H1 (cell line): Measurements from ENCODE around the gene ITGB8. TPM values are rescaled to one million over a fixed set of nuclear protein-coding genes. Genes with fewer than 3 reads are reported as not detected.

Experiments
- CTCF ChIA-PET: fragments of 300-600 bp; sonication (Branson Sonifier 250); formaldehyde crosslinking; loops from one replicate; lab custom pipeline; 2021; ENCODE audit not compliant: partially characterized antibody; lab: Charles Lee
- POLR2A ChIA-PET: fragments of 300-600 bp; sonication (Branson Sonifier 250); formaldehyde crosslinking; loops from one replicate; lab custom pipeline; 2021; ENCODE audit warnings: inconsistent platforms; ENCODE audit not compliant: partially characterized antibody; lab: Charles Lee
- DNase-seq, 2 experiments: peaks; one replicate each; pipeline versions ENCODE4 v3.0.0 to v3.0.0-alpha.2; 2010 to 2022; ENCODE audit warnings: low spot score in 2 of 2, low read depth in 1 of 2, mixed read lengths in 1 of 2
- FAIRE-seq: peaks from 2 replicates; lab custom pipeline; 2011; peaks lifted over from hg19 to GRCh38; lab: Jason Lieb, UNC
- H2AFZ ChIP-seq: 2 replicates; pipeline ENCODE4 v1.8.1; 2012; ENCODE audit warnings: low read length, inconsistent platforms
- H2AK5ac ChIP-seq: 2 replicates; pipeline ENCODE4 v1.6.1; 2013; ENCODE audit warnings: low read depth, low read length
- H2BK120ac ChIP-seq: replicated peaks from 2 replicates; pipeline ENCODE3; 2013; ENCODE audit warnings: low read depth, low read length, inconsistent platforms
- H2BK12ac ChIP-seq: 2 replicates; pipeline ENCODE4 v1.6.1; 2013; ENCODE audit warnings: low read depth, low read length
- H2BK15ac ChIP-seq: 2 replicates; pipeline ENCODE4 v1.6.1; 2013; ENCODE audit warnings: low read length
- H2BK20ac ChIP-seq: 2 replicates; pipeline ENCODE4 v1.6.1; 2013; ENCODE audit warnings: low read length
- H2BK5ac ChIP-seq: 2 replicates; pipeline ENCODE4 v1.6.1; 2013; ENCODE audit warnings: low read depth, low read length
- H3K14ac ChIP-seq: 2 replicates; pipeline ENCODE4 v1.6.1; 2013; ENCODE audit warnings: inconsistent platforms; ENCODE audit not compliant: insufficient read length
- H3K18ac ChIP-seq: 2 replicates; pipeline ENCODE4 v1.6.1; 2013; ENCODE audit warnings: low read length; ENCODE audit errors: extremely low read depth
- H3K23ac ChIP-seq: 2 replicates; pipeline ENCODE4 v1.6.1; 2013; ENCODE audit warnings: inconsistent platforms; ENCODE audit not compliant: insufficient read length
- H3K23me2 ChIP-seq: 2 replicates; pipeline ENCODE4 v1.6.1; 2013; ENCODE audit warnings: low read depth, low read length
- H3K27ac ChIP-seq: 2 replicates; pipeline ENCODE4 v1.6.1; 2011; ENCODE audit warnings: low read depth, low read length, inconsistent platforms
- H3K27me3 ChIP-seq, 4 experiments: replicated peaks in 1 of 4; 1 replicate in 1 of 4; 2 replicates in 3 of 4; pipeline versions ENCODE4 v1.6.1 to v1.8.1; 2011 to 2013; ENCODE audit warnings: low read length in 3 of 4, mild to moderate bottlenecking in 3 of 4, inconsistent platforms in 2 of 4, mixed read lengths in 2 of 4, moderate library complexity in 1 of 4; ENCODE audit not compliant: control insufficient read depth in 3 of 4, insufficient read depth in 3 of 4; ENCODE audit errors: extremely low read depth in 1 of 4
- H3K36me3 ChIP-seq, 4 experiments: 2 replicates each; pipeline versions ENCODE4 v1.6.1 to v1.8.1; 2011 to 2013; ENCODE audit warnings: mild to moderate bottlenecking in 4 of 4, low read length in 3 of 4, moderate library complexity in 2 of 4, control low read depth in 1 of 4, inconsistent platforms in 1 of 4; ENCODE audit not compliant: insufficient read depth in 4 of 4, control insufficient read depth in 2 of 4
- H3K4ac ChIP-seq: replicated peaks from 2 replicates; pipeline ENCODE3; 2013; ENCODE audit warnings: low read length, low read depth, mixed read lengths, inconsistent platforms; ENCODE audit not compliant: insufficient read length
- H3K4me1 ChIP-seq, 4 experiments: replicated peaks in 1 of 4; 1 replicate in 1 of 4; 2 replicates in 3 of 4; pipeline versions ENCODE4 v1.6.1 to v1.8.1; 2011 to 2013; ENCODE audit warnings: low read length in 3 of 4, inconsistent platforms in 2 of 4, mixed read lengths in 1 of 4; ENCODE audit not compliant: insufficient read depth in 4 of 4, control insufficient read depth in 3 of 4
- H3K4me2 ChIP-seq, 2 experiments: 2 replicates each; pipeline versions ENCODE4 v1.6.1 to v1.8.1; 2011 to 2013; ENCODE audit warnings: low read depth in 2 of 2, low read length in 2 of 2, control low read depth in 1 of 2, inconsistent platforms in 1 of 2, mild to moderate bottlenecking in 1 of 2; ENCODE audit not compliant: insufficient read depth in 1 of 2
- H3K4me3 ChIP-seq, 4 experiments: fragments of 200-600, 300-600 bp in 1 of 4; sonication (generic), shearing (Covaris generic), sonication (Bioruptor Twin) in 1 of 4; 2 replicates each; pipeline versions ENCODE4 v1.5.1 to v1.8.1; 2011 to 2016; ENCODE audit warnings: low read length in 4 of 4, low read depth in 3 of 4, control low read depth in 2 of 4, inconsistent platforms in 2 of 4, mild to moderate bottlenecking in 2 of 4, mixed read lengths in 1 of 4, moderate library complexity in 1 of 4; ENCODE audit not compliant: insufficient read depth in 2 of 4; ENCODE audit errors: extremely low read depth in 1 of 4
- H3K56ac ChIP-seq: replicated peaks from 2 replicates; pipeline ENCODE3; 2013; ENCODE audit warnings: low read depth, mild to moderate bottlenecking, mixed read lengths, low read length, inconsistent platforms; ENCODE audit not compliant: insufficient read length
- H3K79me1 ChIP-seq: 2 replicates; pipeline ENCODE4 v1.6.1; 2013; ENCODE audit warnings: low read depth, low read length, control low read depth
- H3K79me2 ChIP-seq, 2 experiments: 2 replicates each; pipeline versions ENCODE4 v1.6.1 to v1.8.1; 2012 to 2013; ENCODE audit warnings: low read length in 2 of 2, mild to moderate bottlenecking in 2 of 2, inconsistent platforms in 1 of 2; ENCODE audit not compliant: insufficient read depth in 2 of 2, control insufficient read depth in 1 of 2
- H3K9ac ChIP-seq, 4 experiments: replicated peaks in 1 of 4; 1 replicate in 1 of 4; 2 replicates in 3 of 4; pipeline versions ENCODE4 v1.6.1 to v1.8.1; 2011 to 2013; ENCODE audit warnings: low read depth in 3 of 4, low read length in 3 of 4, control low read depth in 2 of 4, mild to moderate bottlenecking in 2 of 4, moderate library complexity in 2 of 4, inconsistent platforms in 1 of 4; ENCODE audit errors: extremely low read depth in 1 of 4
- H3K9me3 ChIP-seq, 2 experiments: 2 replicates each; pipeline versions ENCODE4 v1.6.1 to v1.8.1; 2012 to 2013; ENCODE audit warnings: mild to moderate bottlenecking in 2 of 2, moderate library complexity in 2 of 2, control low read depth in 1 of 2, inconsistent platforms in 1 of 2, low read depth in 1 of 2, low read length in 1 of 2, mixed read lengths in 1 of 2; ENCODE audit not compliant: insufficient read depth in 2 of 2
- H4K20me1 ChIP-seq, 2 experiments: replicated peaks in 1 of 2; 2 replicates each; pipeline versions ENCODE3 to v1.8.1; 2011 to 2013; ENCODE audit warnings: inconsistent platforms in 2 of 2, low read length in 2 of 2, mild to moderate bottlenecking in 1 of 2; ENCODE audit not compliant: insufficient read depth in 2 of 2, control insufficient read depth in 1 of 2
- H4K5ac ChIP-seq: 2 replicates; pipeline ENCODE4 v1.6.1; 2013; ENCODE audit warnings: low read length, low read depth, mixed read lengths, inconsistent platforms; ENCODE audit not compliant: insufficient read length
- H4K8ac ChIP-seq: 2 replicates; pipeline ENCODE4 v1.8.0; 2013; ENCODE audit warnings: mild to moderate bottlenecking, moderate library complexity, low read length, inconsistent platforms; ENCODE audit not compliant: insufficient read depth; ENCODE audit errors: extremely low read depth
- H4K91ac ChIP-seq: replicated peaks from 2 replicates; pipeline ENCODE3; 2013; ENCODE audit warnings: low read length, mixed read lengths, inconsistent platforms; ENCODE audit not compliant: insufficient read length
- ATF2 ChIP-seq: IDR thresholded peaks from 2 replicates; pipeline ENCODE4 v1.6.1; 2012; ENCODE audit warnings: low read length, inconsistent platforms
- EGR1 ChIP-seq: IDR thresholded peaks from 2 replicates; pipeline ENCODE4 v1.6.1; 2011; ENCODE audit warnings: low read depth, low read length, borderline replicate concordance
- POLR2AphosphoS5 ChIP-seq: IDR thresholded peaks from 2 replicates; pipeline ENCODE4 v1.6.1; 2011; ENCODE audit warnings: low read depth, low read length
- POU5F1 ChIP-seq: IDR thresholded peaks from 2 replicates; pipeline ENCODE4 v1.6.1; 2011; ENCODE audit warnings: low read depth, mild to moderate bottlenecking, low read length, moderate library complexity
- RAD21 ChIP-seq, 2 experiments: IDR thresholded peaks in 1 of 2; conservative IDR thresholded peaks in 1 of 2; 2 replicates each; pipeline ENCODE4 v1.6.1; 2011; ENCODE audit warnings: low read depth in 2 of 2, low read length in 2 of 2, improper control_type of control experiment in 1 of 2, inconsistent platforms in 1 of 2, mild to moderate bottlenecking in 1 of 2, moderate library complexity in 1 of 2
- USF2 ChIP-seq: IDR thresholded peaks from 2 replicates; pipeline ENCODE4 v1.6.1; 2011; ENCODE audit warnings: low read length, improper control_type of control experiment
- WGBS, 2 experiments: shearing (Covaris generic) in 1 of 2; methylation state at CpG; one replicate each; pipeline versions ENCODE4 v1.1.6 to v1.1.7; 2013 to 2015; ENCODE audit warnings: low lambda C conversion rate in 2 of 2, mixed read lengths in 2 of 2, inconsistent platforms in 1 of 2, low coverage in 1 of 2, missing lambda C conversion rate in 1 of 2; ENCODE audit not compliant: insufficient replicate concordance in 2 of 2, insufficient coverage in 1 of 2, insufficient read length in 1 of 2; ENCODE audit errors: extremely low coverage in 1 of 2, missing lambda C conversion rate in 1 of 2; 5-methylcytosine and 5-hydroxymethylcytosine counted together
- polyA plus RNA-seq, 7 experiments: library from polyadenylated mRNA; depleted of rRNA in 3 of 7; stranded (reverse) in 5 of 7; unstranded in 2 of 7; fragments of >200 nt in 5 of 7; fragments of 200-250 nt in 2 of 7; gene quantifications; 1 replicate in 5 of 7; 2 replicates in 1 of 7; 4 replicates in 1 of 7; pipeline versions ENCODE4 v1.2.1 to v1.2.3, GENCODE V29; 2011 to 2013; ENCODE audit warnings: missing spikeins in 2 of 7, mixed read lengths in 2 of 7
- total RNA-seq: library from RNA; stranded (reverse); fragmentation: NEBNext Ultra II Directional; extraction: Animal tissue kit (Norgen Biotek cat#: 25700); gene quantifications from 2 replicates; pipeline ENCODE4 v1.2.1, GENCODE V29; 2021
- TF ChIP-seq, protein P1 (sequence below), 3 experiments: IDR thresholded peaks; 1 replicate in 2 of 3; 2 replicates in 1 of 3; pipeline versions ENCODE4 v1.5.1 to v1.6.1; 2011; ENCODE audit warnings: low read length in 3 of 3, mild to moderate bottlenecking in 3 of 3, inconsistent platforms in 2 of 3, low read depth in 1 of 3, moderate library complexity in 1 of 3; ENCODE audit not compliant: insufficient read depth in 1 of 3; ENCODE audit errors: control extremely low read depth in 1 of 3

The ITGB8 gene
- total and polyA plus RNA-seq, 2 of the 8 experiments (the other 6 are each of a cell fraction or from before 2014, with no cell fraction given): 1.2 to 3.6 TPM

DNA sequence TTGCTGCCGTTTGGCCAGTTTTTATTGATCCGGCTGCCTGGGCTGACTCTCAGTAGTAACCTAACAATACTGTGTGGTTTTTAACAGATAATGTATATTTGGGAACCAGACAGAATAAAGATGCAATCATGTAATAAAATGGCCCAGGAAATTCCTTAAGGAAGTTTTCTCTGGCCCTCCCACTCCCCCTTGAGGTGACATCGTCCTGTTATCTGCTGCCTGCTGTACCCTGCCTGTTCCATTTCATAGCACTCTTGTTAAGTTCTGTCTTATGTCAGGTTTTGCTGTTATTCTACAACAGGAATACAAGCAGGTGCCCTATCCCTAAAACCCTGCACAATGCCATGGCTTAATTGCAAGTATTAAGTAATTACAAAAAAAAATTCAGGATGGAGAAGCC is 12.5 kb downstream of the ITGB8 start:
- POLR2A ChIA-PET: interaction anchor here (3.8 kb wide), 1 partner anchor 13 kb away, joined by 27 read pairs; the partner anchor contains the start of gene ITGB8
- no peak overlapping the region for H2AFZ ChIP-seq
- no peak overlapping the region for H2BK15ac ChIP-seq

More for the DNA sequence above, 12.5 kb downstream of the ITGB8 start:
- H3K79me1 ChIP-seq: no peaks in the 10 kb centered on the region; the same call in 1 of the 2 replicates
- no peak overlapping the region for H3K18ac ChIP-seq
- H3K14ac ChIP-seq: no peak overlapping the region
- no peak overlapping the region for H4K5ac ChIP-seq
- no peak overlapping the region for H4K8ac ChIP-seq
- H4K91ac ChIP-seq: no peak overlapping the region
- WGBS, 2 experiments: 61% methylated on average over 3 of the region's 3 CpGs; no CpG with 5 or more reads in 1 of the 2 experiments
- CTCF ChIA-PET: interaction anchor here (0.6 to 1.9 kb wide), 9 partner anchors 9 to 597 kb away, joined by 3 to 7 read pairs (median 4); no protein-coding TSS in a partner anchor
- no peaks in the 10 kb centered on the region for H3K27me3 ChIP-seq
- no peak overlapping the region for H2AK5ac ChIP-seq
- no peak overlapping the region for H2BK120ac ChIP-seq
- H3K36me3 ChIP-seq: no peaks in the 10 kb centered on the region
- H4K20me1 ChIP-seq: no peaks in the 10 kb centered on the region
- H2BK20ac ChIP-seq: no peak overlapping the region
- H3K56ac ChIP-seq: no peak overlapping the region
- no peak overlapping the region for H3K9ac ChIP-seq
- no peaks in the 10 kb centered on the region for H3K23me2 ChIP-seq
- FAIRE-seq (no peak), DNase-seq (no peak)
- H3K23ac ChIP-seq: no peak overlapping the region
- H3K4ac ChIP-seq: no peak overlapping the region
- no peak overlapping the region for H2BK5ac ChIP-seq
- no peaks in the 10 kb centered on the region for H3K9me3 ChIP-seq
- H3K4me3 ChIP-seq: no peak overlapping the region
- H3K79me2 ChIP-seq: no peaks in the 10 kb centered on the region
- no peak overlapping the region for H3K4me2 ChIP-seq
- TF ChIP-seq EGR1 (no peak), USF2 (no peak), POU5F1 (no peak), ATF2 (no peak), RAD21 (IDR thresholded peaks at IDR 0.05 in 1 of 2, conservative IDR thresholded peaks at IDR 0.05 in 1 of 2; ENCODE audit: low read depth in 2 of 2, low read length in 2 of 2) (peak; percentile 60 to 66), POLR2AphosphoS5 (no peak)
- TF ChIP-seq, protein P1, sequence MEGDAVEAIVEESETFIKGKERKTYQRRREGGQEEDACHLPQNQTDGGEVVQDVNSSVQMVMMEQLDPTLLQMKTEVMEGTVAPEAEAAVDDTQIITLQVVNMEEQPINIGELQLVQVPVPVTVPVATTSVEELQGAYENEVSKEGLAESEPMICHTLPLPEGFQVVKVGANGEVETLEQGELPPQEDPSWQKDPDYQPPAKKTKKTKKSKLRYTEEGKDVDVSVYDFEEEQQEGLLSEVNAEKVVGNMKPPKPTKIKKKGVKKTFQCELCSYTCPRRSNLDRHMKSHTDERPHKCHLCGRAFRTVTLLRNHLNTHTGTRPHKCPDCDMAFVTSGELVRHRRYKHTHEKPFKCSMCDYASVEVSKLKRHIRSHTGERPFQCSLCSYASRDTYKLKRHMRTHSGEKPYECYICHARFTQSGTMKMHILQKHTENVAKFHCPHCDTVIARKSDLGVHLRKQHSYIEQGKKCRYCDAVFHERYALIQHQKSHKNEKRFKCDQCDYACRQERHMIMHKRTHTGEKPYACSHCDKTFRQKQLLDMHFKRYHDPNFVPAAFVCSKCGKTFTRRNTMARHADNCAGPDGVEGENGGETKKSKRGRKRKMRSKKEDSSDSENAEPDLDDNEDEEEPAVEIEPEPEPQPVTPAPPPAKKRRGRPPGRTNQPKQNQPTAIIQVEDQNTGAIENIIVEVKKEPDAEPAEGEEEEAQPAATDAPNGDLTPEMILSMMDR (IDR thresholded peaks at IDR 0.05; ENCODE audit: control extremely low read depth in 1 of 3, insufficient read depth in 1 of 3, low read depth in 1 of 3, low read length in 3 of 3): peak; percentile 24 to 60 (median 54); a peak in 3 of 4 replicates
- H3K4me1 ChIP-seq: peaks cover 0 to 9% (median 2%) of the 10 kb centered on the region in 4 experiments; a peak in 5 of 7 replicates
- no peak overlapping the region for H2BK12ac ChIP-seq
- no peak overlapping the region for H3K27ac ChIP-seq
